Endothelial cell of umbilical vein (primary cell): ENCODE results near the gene CCDC88B.

Experiments
- CTCF ChIP-seq, 2 donors: IDR thresholded peaks; 1 replicate in 1 of 2; 2 replicates in 1 of 2; pipeline ENCODE4 v1.5.1; 2011; ENCODE audit warnings: low read length in 2 of 2, mild to moderate bottlenecking in 2 of 2, moderate library complexity in 2 of 2, control low read depth in 1 of 2, inconsistent platforms in 1 of 2, low read depth in 1 of 2; ENCODE audit not compliant: insufficient read depth in 1 of 2; ENCODE audit errors: extremely low read depth in 1 of 2
- EZH2 ChIP-seq: IDR thresholded peaks from 2 replicates; pipeline ENCODE4 v1.6.1; 2012; ENCODE audit warnings: borderline replicate concordance, low read depth, mild to moderate bottlenecking, moderate library complexity, low read length, inconsistent platforms; ENCODE audit not compliant: severe bottlenecking
- FOS ChIP-seq: IDR thresholded peaks from 2 replicates; pipeline ENCODE4 v1.6.1; 2011; ENCODE audit warnings: mild to moderate bottlenecking, low read length, moderate library complexity, borderline replicate concordance; ENCODE audit not compliant: insufficient read depth
- GATA2 ChIP-seq: IDR thresholded peaks from 2 replicates; pipeline ENCODE4 v1.7.0; 2011; ENCODE audit warnings: low read depth, mild to moderate bottlenecking, moderate library complexity, mixed read lengths, low read length; ENCODE audit not compliant: insufficient read length, insufficient read depth
- MAX ChIP-seq: IDR thresholded peaks from 2 replicates; pipeline ENCODE4 v1.6.1; 2011; ENCODE audit not compliant: insufficient read depth, insufficient read length
- MYC ChIP-seq: IDR thresholded peaks from one replicate; pipeline ENCODE4 v1.6.1; 2011; ENCODE audit warnings: mild to moderate bottlenecking, low read depth, low read length
- POLR2A ChIP-seq: IDR thresholded peaks from 2 replicates; pipeline ENCODE4 v1.6.1; 2012; ENCODE audit warnings: low read depth, mild to moderate bottlenecking, control low read depth, low read length
- POLR2AphosphoS5 ChIP-seq: IDR thresholded peaks from 2 replicates; pipeline ENCODE4 v1.6.1; 2012; ENCODE audit warnings: low read depth, mild to moderate bottlenecking, control low read depth, low read length, moderate library complexity; ENCODE audit not compliant: insufficient read depth

DNA sequence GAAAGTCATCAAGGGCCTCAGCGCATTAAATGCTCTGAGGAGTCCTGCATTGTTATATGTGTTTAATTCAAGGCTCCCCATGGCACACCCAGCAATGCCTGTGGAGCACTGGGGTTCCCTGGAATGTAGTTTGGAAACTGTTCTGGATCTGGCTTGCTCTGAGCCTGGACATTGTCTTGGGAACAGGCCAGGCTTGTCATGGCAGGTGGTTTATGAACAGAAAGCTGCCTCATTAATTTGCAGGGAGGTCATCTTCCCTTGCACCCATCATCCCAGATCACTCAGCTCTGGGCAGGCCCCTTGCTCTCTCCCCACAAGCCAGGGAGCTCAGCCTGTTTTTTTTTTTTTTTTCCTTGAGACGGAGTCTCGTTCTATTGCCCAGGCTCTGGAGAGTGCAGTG lies 51.8 kb downstream of the CCDC88B start:
- TF ChIP-seq FOS (no peak), CTCF (IDR thresholded peaks at IDR 0.05; ENCODE audit: extremely low read depth in 1 of 2, insufficient read depth in 1 of 2, low read depth in 1 of 2, low read length in 2 of 2) (no peak), POLR2A (no peak), EZH2 (no peak), POLR2AphosphoS5 (no peak), MYC (no peak), GATA2 (no peak), MAX (no peak)
